ENCODE data around the gene RIN2. TPM values are rescaled to one million over a fixed set of nuclear protein-coding genes. Genes with fewer than 3 reads are reported as not detected.
A peak's percentile ranks its signal among the peaks of the same experiment; 100 is the strongest.

The RIN2 gene
- total RNA-seq, 6 donors from 2014 or later, result 89.5 to 149 (median 109) TPM

DNA sequence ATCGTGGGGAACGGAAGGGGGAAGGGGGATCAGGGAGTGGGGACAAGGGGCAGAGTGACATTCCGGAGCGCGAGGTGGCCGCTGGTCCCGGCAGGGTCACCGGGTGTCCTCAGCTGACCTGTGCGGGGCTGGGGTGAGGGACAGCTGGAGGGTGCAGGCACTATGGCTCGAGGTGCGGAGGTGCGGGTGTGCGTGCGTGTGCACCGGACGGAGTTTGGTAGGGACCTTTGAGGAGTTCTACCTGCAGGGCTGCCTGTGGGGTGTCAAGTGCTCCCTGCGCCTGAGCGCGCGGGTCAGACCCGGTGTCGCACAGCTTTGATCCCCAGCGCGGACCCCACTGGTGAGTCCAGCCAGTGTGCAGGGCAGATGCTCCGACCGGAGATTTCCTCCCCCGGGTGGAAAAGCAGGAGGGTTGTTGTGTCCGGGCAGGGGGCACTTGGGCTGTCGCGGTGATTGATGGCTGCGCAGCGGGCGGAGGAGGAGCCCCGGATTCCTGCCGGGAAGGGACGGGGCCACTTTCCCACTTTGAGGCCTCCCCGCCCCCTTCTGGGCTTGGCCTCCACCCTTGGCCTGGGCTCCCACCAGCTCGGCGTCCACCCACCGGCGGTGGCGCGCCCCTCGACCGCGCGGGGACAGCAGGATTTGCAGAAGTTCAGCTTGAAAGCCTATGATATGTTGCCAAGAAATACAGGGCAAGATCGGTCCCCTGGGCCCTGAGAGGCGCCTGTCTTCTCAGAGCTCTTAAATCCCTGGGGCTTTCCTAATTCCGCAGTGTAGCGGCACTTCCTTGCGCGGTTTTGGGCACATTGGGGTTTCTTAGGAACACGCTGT lies 658 bp downstream of the RIN2 start:
- DNase-seq (peak; percentile 87 to 92), ATAC-seq (ENCODE audit: low FRiP score in 2 of 2) (peak; percentile 63 to 82)
- Histone ChIP-seq H3K4me1 (peaks cover 29 to 47% (median 37%) of the 10 kb centered on the region in 4 donors), H3K27ac (peak overlapping the region; percentile 94 to 100 (median 97)), H3K36me3 (no peaks in the 10 kb centered on the region), H3K27me3 (no peaks in the 10 kb centered on the region), H3K9me3 (no peaks in the 10 kb centered on the region), H3K4me3 (peak overlapping the region; percentile 77 to 85 (median 82))
- WGBS, 2 donors, result 1 to 5% methylated on average over 14 to 43 of the region's 54 CpGs
- TF ChIP-seq POLR2AphosphoS5 (IDR thresholded peaks at IDR 0.05) (peak; percentile 70 to 74), POLR2A (IDR thresholded peaks at IDR 0.05) (peak in 2 of 4 donors; percentile 34 to 47), EP300 (IDR thresholded peaks at IDR 0.05) (no peak)
- TF ChIP-seq, protein P1, sequence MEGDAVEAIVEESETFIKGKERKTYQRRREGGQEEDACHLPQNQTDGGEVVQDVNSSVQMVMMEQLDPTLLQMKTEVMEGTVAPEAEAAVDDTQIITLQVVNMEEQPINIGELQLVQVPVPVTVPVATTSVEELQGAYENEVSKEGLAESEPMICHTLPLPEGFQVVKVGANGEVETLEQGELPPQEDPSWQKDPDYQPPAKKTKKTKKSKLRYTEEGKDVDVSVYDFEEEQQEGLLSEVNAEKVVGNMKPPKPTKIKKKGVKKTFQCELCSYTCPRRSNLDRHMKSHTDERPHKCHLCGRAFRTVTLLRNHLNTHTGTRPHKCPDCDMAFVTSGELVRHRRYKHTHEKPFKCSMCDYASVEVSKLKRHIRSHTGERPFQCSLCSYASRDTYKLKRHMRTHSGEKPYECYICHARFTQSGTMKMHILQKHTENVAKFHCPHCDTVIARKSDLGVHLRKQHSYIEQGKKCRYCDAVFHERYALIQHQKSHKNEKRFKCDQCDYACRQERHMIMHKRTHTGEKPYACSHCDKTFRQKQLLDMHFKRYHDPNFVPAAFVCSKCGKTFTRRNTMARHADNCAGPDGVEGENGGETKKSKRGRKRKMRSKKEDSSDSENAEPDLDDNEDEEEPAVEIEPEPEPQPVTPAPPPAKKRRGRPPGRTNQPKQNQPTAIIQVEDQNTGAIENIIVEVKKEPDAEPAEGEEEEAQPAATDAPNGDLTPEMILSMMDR (IDR thresholded peaks at IDR 0.05), result peak in 1 of 6 experiments; percentile 25

DNA sequence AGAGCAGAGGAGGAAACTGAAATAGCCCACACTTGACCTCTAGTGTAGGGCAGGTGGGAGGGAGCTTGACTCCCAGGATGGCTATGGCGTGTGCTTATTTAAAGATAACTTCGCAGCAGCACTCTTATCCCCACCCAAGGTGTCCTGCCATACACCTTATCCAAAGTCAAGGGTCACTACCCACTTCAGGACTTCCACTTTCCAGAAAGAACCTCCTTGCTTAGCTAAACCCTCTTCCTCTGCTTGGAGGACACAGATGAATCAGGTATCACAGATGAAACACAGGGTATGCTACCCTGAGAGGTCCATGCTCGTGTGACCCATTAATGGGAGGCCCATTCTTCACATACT lies 2.3 kb downstream of the RIN2 start:
- WGBS, 2 donors, result 63 to 91% methylated on average over 3 of the region's 3 CpGs
- Histone ChIP-seq H3K4me3 (no peak overlapping the region), H3K4me1 (peaks cover 29 to 47% (median 40%) of the 10 kb centered on the region in 4 donors), H3K27me3 (no peaks in the 10 kb centered on the region), H3K27ac (peak overlapping the region; percentile 94 to 100 (median 97)), H3K9me3 (no peaks in the 10 kb centered on the region), H3K36me3 (no peaks in the 10 kb centered on the region)
- ATAC-seq (ENCODE audit: low FRiP score in 2 of 2) (no peak), DNase-seq (no peak)
- no peak for TF ChIP-seq POLR2AphosphoS5 (IDR thresholded peaks at IDR 0.05)
- TF ChIP-seq, protein P1 (IDR thresholded peaks at IDR 0.05), result no peak
- TF ChIP-seq EP300 (IDR thresholded peaks at IDR 0.05), result no peak
- TF ChIP-seq POLR2A (IDR thresholded peaks at IDR 0.05), result no peak

DNA sequence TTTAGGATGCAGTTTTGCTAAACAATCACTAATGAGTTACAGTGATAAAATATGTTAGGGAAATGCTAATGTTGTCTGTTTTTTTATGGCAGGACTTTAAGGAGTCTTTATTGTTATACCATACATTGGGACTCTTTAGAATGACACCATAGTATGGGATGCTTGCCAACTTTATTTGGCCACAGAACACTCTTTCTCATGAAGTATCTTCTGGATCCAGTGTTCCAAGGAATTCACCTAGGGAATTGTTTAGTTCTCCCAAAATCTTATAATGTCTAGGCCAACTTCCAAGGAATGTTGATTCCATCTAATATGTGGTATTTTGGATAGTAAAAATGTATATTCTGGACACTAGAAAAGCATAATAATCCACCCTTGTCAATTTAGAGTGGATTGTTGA lies 3.3 kb downstream of the RIN2 start:
- Histone ChIP-seq H3K4me3 (no peak overlapping the region), H3K4me1 (peaks cover 29 to 47% (median 40%) of the 10 kb centered on the region in 4 donors), H3K27me3 (no peaks in the 10 kb centered on the region), H3K27ac (peak overlapping the region in 1 of 4 donors; percentile 21), H3K36me3 (no peaks in the 10 kb centered on the region), H3K9me3 (no peaks in the 10 kb centered on the region)
- TF ChIP-seq EP300 (IDR thresholded peaks at IDR 0.05) (no peak), POLR2AphosphoS5 (IDR thresholded peaks at IDR 0.05) (no peak), POLR2A (IDR thresholded peaks at IDR 0.05) (no peak)
- TF ChIP-seq, protein P1 (IDR thresholded peaks at IDR 0.05), result no peak
- DNase-seq (no peak), ATAC-seq (ENCODE audit: low FRiP score in 2 of 2) (no peak)

DNA sequence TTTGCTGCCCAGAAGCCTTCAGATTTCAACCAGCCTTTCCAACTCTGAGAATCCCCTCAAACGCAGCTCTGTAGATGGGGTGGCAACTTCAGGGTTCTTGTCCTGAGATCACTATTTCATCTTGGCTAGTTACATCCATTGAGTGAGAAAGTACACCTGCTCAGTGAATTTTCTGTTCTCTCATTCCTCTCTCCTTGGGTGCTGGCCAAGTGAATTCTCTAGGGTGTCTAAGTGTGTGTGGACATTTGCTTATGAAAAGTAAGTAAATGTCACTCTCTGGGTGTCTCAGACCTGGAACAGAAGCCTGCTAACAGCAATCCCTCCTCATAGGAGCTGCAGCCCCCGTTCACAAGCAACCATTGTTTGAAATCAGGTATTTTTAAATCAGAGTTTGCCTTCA lies 3.8 kb downstream of the RIN2 start:
- no peaks in the 10 kb centered on the region for H3K36me3 ChIP-seq
- 58 to 72% methylated on average over 2 of the region's 2 CpGs for WGBS, 2 donors
- H3K9me3 ChIP-seq, result no peaks in the 10 kb centered on the region
- TF ChIP-seq POLR2AphosphoS5 (IDR thresholded peaks at IDR 0.05) (no peak), EP300 (IDR thresholded peaks at IDR 0.05) (no peak), POLR2A (IDR thresholded peaks at IDR 0.05) (no peak)
- TF ChIP-seq, protein P1 (IDR thresholded peaks at IDR 0.05), result no peak
- ATAC-seq (ENCODE audit: low FRiP score in 2 of 2) (no peak), DNase-seq (peak in 1 of 2 donors; percentile 60)
- peak overlapping the region in 3 of 4 donors; percentile 21 to 37 (median 25) for H3K27ac ChIP-seq
- H3K27me3 ChIP-seq, result no peaks in the 10 kb centered on the region
- no peak overlapping the region for H3K4me3 ChIP-seq
- peaks cover 26 to 46% (median 38%) of the 10 kb centered on the region in 4 donors for H3K4me1 ChIP-seq
